Astrocyte (in vitro differentiated cells and primary cell): Measurements from ENCODE around the gene CSMD2.

Source experiments
- EZH2 ChIP-seq: IDR thresholded peaks from 2 replicates; pipeline ENCODE4 v1.6.1; 2012; ENCODE audit warnings: mild to moderate bottlenecking, low read length, inconsistent platforms; ENCODE audit not compliant: insufficient read depth
- TF ChIP-seq, protein P1 (sequence below): IDR thresholded peaks from 2 replicates; pipeline ENCODE4 v1.5.1; 2011; ENCODE audit warnings: low read depth, mild to moderate bottlenecking, inconsistent platforms, low read length, moderate library complexity; ENCODE audit not compliant: insufficient read depth

DNA sequence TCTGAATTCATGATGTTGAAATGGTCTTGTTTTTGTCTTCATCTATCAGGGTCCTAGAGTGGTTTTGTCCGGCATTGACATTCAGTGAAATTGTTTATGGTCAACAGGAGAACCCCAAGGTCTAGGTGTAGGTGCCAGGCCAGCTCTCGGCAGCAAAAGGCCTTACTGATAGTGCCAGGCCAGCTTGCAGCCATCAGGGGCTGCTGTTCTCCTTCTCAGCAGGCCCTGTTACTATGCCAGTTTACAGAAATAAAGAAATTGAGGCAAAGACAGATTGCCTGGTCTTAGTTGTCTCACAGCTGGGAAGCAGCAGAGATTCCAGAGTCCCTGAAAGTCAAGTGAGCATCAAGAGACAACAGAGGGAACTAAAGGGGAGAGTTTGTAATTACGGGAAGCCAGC is 289.2 kb downstream of the CSMD2 start:
- TF ChIP-seq EZH2 = no peak
- TF ChIP-seq, protein P1, sequence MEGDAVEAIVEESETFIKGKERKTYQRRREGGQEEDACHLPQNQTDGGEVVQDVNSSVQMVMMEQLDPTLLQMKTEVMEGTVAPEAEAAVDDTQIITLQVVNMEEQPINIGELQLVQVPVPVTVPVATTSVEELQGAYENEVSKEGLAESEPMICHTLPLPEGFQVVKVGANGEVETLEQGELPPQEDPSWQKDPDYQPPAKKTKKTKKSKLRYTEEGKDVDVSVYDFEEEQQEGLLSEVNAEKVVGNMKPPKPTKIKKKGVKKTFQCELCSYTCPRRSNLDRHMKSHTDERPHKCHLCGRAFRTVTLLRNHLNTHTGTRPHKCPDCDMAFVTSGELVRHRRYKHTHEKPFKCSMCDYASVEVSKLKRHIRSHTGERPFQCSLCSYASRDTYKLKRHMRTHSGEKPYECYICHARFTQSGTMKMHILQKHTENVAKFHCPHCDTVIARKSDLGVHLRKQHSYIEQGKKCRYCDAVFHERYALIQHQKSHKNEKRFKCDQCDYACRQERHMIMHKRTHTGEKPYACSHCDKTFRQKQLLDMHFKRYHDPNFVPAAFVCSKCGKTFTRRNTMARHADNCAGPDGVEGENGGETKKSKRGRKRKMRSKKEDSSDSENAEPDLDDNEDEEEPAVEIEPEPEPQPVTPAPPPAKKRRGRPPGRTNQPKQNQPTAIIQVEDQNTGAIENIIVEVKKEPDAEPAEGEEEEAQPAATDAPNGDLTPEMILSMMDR = no peak
